ENCODE measurements around the gene C1QL1. TPM values are rescaled to one million over a fixed set of nuclear protein-coding genes. Genes with fewer than 3 reads are reported as not detected.

C1QL1 gene
- total RNA-seq, 1 experiment from 2014 or later = 3.5 TPM

DNA sequence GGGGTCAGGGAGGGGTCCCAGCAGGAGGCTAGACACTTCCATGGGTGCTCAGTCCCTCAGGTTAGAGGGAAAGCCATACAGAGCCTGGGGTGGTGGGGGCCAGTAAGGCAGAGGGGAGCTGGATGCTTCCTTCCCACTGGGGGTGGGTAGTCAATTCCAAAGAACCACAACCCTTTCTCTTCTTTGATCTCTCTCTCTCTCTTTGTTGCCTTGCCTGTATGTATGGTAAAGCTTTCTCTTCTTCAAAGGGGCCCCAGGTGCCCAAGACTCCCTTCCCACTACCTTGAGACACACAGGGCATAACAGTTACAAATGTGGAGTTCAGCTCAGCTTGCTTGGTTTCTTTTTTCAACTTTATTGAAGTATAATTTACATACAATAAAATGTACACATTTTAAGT lies 30.5 kb upstream of the C1QL1 start:
- Histone ChIP-seq H3K79me2 (ENCODE audit: insufficient read depth, low read length) (no peaks in the 10 kb centered on the region), H3K4me3 (replicated peaks in 1 of 2; ENCODE audit: low read depth in 1 of 2, low read length in 2 of 2) (no peak overlapping the region), H3K4me2 (ENCODE audit: low read length) (no peak overlapping the region), H4K20me1 (ENCODE audit: insufficient read depth) (no peaks in the 10 kb centered on the region), H3K9ac (ENCODE audit: low read length) (no peak overlapping the region), H3K27me3 (ENCODE audit: insufficient read depth, low read length) (no peaks in the 10 kb centered on the region), H3K27ac (ENCODE audit: low read depth, low read length) (no peak overlapping the region), H2AFZ (ENCODE audit: low read depth, low read length, poor library complexity, severe bottlenecking) (no peak overlapping the region), H3K9me2 (ENCODE audit: insufficient read depth) (no peaks in the 10 kb centered on the region), H3K9me3 (ENCODE audit: control insufficient read depth in 1 of 2, insufficient read depth in 1 of 2, low read depth in 1 of 2, low read length in 2 of 2) (peaks cover 0 to 7% of the 10 kb centered on the region in 2 experiments; a peak in 1 of 4 replicates), H3K36me3 (ENCODE audit: control insufficient read depth in 1 of 2, insufficient read depth in 2 of 2, low read length in 2 of 2) (no peaks in the 10 kb centered on the region), H3K4me1 (ENCODE audit: control insufficient read depth in 1 of 2, insufficient read depth in 2 of 2, low read length in 2 of 2) (no peaks in the 10 kb centered on the region)
- ATAC-seq = no peak
- BruUV-seq (replicated peaks) = no TSS peak
- RAD21 ChIA-PET (ENCODE audit: low non-redundant PET in 1 of 2, low total read pairs in 2 of 2, uncharacterized antibody in 2 of 2, unreplicated experiment in 2 of 2) = no interaction called here
- DNase-seq (ENCODE audit: low read depth, low spot score) = no peak
- TF ChIP-seq, protein P1, sequence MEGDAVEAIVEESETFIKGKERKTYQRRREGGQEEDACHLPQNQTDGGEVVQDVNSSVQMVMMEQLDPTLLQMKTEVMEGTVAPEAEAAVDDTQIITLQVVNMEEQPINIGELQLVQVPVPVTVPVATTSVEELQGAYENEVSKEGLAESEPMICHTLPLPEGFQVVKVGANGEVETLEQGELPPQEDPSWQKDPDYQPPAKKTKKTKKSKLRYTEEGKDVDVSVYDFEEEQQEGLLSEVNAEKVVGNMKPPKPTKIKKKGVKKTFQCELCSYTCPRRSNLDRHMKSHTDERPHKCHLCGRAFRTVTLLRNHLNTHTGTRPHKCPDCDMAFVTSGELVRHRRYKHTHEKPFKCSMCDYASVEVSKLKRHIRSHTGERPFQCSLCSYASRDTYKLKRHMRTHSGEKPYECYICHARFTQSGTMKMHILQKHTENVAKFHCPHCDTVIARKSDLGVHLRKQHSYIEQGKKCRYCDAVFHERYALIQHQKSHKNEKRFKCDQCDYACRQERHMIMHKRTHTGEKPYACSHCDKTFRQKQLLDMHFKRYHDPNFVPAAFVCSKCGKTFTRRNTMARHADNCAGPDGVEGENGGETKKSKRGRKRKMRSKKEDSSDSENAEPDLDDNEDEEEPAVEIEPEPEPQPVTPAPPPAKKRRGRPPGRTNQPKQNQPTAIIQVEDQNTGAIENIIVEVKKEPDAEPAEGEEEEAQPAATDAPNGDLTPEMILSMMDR (IDR thresholded peaks at IDR 0.05 in 2 of 3, conservative IDR thresholded peaks at IDR 0.05 in 1 of 3; ENCODE audit: borderline replicate concordance in 1 of 3, insufficient read depth in 1 of 3, low read depth in 2 of 3, low read length in 2 of 3) = no peak
- TF ChIP-seq, protein P2, sequence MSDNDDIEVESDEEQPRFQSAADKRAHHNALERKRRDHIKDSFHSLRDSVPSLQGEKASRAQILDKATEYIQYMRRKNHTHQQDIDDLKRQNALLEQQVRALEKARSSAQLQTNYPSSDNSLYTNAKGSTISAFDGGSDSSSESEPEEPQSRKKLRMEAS (IDR thresholded peaks at IDR 0.05) = no peak
- TF ChIP-seq ELF1 (IDR thresholded peaks at IDR 0.05; ENCODE audit: borderline replicate concordance, low read depth) (no peak), EGR1 (IDR thresholded peaks at IDR 0.05; ENCODE audit: low read depth) (no peak), JUND (IDR thresholded peaks at IDR 0.05) (no peak), TCF7L2 (IDR thresholded peaks at IDR 0.05; ENCODE audit: borderline replicate concordance, extremely low read depth, insufficient read depth, insufficient read length) (no peak), SIN3A (IDR thresholded peaks at IDR 0.05; ENCODE audit: low read depth) (no peak), ZFX (IDR thresholded peaks at IDR 0.05) (no peak), SRF (IDR thresholded peaks at IDR 0.05; ENCODE audit: low read depth) (no peak), EZH2phosphoT487 (IDR thresholded peaks at IDR 0.05; ENCODE audit: borderline replicate concordance) (no peak), FOSL1 (IDR thresholded peaks at IDR 0.05; ENCODE audit: low read depth) (no peak), SP1 (IDR thresholded peaks at IDR 0.05; ENCODE audit: low read depth) (no peak), POLR2A (IDR thresholded peaks at IDR 0.05; ENCODE audit: borderline replicate concordance, extremely low read depth, insufficient read depth, insufficient read length) (no peak), RAD21 (IDR thresholded peaks at IDR 0.05; ENCODE audit: low read depth) (no peak), YY1 (IDR thresholded peaks at IDR 0.05; ENCODE audit: extremely low read depth, insufficient replicate concordance, low read depth, low read length) (no peak), CBX3 (IDR thresholded peaks at IDR 0.05; ENCODE audit: low read depth) (no peak)
- TF ChIP-seq, protein P3, sequence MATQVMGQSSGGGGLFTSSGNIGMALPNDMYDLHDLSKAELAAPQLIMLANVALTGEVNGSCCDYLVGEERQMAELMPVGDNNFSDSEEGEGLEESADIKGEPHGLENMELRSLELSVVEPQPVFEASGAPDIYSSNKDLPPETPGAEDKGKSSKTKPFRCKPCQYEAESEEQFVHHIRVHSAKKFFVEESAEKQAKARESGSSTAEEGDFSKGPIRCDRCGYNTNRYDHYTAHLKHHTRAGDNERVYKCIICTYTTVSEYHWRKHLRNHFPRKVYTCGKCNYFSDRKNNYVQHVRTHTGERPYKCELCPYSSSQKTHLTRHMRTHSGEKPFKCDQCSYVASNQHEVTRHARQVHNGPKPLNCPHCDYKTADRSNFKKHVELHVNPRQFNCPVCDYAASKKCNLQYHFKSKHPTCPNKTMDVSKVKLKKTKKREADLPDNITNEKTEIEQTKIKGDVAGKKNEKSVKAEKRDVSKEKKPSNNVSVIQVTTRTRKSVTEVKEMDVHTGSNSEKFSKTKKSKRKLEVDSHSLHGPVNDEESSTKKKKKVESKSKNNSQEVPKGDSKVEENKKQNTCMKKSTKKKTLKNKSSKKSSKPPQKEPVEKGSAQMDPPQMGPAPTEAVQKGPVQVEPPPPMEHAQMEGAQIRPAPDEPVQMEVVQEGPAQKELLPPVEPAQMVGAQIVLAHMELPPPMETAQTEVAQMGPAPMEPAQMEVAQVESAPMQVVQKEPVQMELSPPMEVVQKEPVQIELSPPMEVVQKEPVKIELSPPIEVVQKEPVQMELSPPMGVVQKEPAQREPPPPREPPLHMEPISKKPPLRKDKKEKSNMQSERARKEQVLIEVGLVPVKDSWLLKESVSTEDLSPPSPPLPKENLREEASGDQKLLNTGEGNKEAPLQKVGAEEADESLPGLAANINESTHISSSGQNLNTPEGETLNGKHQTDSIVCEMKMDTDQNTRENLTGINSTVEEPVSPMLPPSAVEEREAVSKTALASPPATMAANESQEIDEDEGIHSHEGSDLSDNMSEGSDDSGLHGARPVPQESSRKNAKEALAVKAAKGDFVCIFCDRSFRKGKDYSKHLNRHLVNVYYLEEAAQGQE (IDR thresholded peaks at IDR 0.05; ENCODE audit: low read depth) = no peak
- TF ChIP-seq, protein P4, sequence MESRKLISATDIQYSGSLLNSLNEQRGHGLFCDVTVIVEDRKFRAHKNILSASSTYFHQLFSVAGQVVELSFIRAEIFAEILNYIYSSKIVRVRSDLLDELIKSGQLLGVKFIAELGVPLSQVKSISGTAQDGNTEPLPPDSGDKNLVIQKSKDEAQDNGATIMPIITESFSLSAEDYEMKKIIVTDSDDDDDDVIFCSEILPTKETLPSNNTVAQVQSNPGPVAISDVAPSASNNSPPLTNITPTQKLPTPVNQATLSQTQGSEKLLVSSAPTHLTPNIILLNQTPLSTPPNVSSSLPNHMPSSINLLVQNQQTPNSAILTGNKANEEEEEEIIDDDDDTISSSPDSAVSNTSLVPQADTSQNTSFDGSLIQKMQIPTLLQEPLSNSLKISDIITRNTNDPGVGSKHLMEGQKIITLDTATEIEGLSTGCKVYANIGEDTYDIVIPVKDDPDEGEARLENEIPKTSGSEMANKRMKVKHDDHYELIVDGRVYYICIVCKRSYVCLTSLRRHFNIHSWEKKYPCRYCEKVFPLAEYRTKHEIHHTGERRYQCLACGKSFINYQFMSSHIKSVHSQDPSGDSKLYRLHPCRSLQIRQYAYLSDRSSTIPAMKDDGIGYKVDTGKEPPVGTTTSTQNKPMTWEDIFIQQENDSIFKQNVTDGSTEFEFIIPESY (IDR thresholded peaks at IDR 0.05; ENCODE audit: extremely low read depth, insufficient replicate concordance, low read length) = no peak
- CTCF ChIA-PET = no interaction called here
- POLR2A ChIA-PET = no interaction called here
- intact Hi-C loops (cut with micrococcal nuclease) = no loop called here
